Muscle of back (tissue), 11 donors: ENCODE measurements around the gene HYDIN. TPM values are rescaled to one million over a fixed set of nuclear protein-coding genes. Genes with fewer than 3 reads are reported as not detected.
"Not testable (repeated sequence)": the region's sequence is repeated elsewhere in the genome, so short reads cannot be mapped to it uniquely, and the experiment has no call there.

Experiments used
- DNase-seq, 3 donors: peaks; one replicate each; pipeline versions ENCODE4 v3.0.0 to v3.0.0-alpha.2; 2013
- polyA plus RNA-seq, 10 donors: library from polyadenylated mRNA; unstranded; fragments of 120-200 nt; gene quantifications; one replicate each; pipeline ENCODE4 v1.2.1, GENCODE V29; 2013; ENCODE audit not compliant: insufficient read length in 10 of 10

The HYDIN gene
- polyA plus RNA-seq, 10 donors = 0.60 to 4.9 (median 1.6) TPM

DNA sequence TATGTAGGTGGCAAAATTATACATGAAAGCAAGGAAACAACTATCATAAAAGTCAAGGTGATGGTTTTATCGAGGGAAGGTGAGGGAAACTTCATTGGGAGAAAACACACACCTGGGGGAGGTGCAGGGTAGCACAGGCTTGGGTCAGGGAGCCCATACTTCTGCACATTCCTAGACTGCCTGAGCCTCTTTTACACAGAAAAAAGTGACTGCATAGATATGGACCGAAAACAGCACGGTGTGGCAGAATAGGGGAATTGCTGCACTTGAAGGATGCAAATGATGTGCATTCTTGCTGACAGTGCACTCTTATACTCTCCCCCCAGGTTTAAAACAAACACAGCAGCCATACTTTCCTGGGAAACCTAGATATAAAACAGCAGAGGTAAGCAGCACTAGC, 120.0 kb downstream of the HYDIN start:
- DNase-seq = not testable (repeated sequence)

DNA sequence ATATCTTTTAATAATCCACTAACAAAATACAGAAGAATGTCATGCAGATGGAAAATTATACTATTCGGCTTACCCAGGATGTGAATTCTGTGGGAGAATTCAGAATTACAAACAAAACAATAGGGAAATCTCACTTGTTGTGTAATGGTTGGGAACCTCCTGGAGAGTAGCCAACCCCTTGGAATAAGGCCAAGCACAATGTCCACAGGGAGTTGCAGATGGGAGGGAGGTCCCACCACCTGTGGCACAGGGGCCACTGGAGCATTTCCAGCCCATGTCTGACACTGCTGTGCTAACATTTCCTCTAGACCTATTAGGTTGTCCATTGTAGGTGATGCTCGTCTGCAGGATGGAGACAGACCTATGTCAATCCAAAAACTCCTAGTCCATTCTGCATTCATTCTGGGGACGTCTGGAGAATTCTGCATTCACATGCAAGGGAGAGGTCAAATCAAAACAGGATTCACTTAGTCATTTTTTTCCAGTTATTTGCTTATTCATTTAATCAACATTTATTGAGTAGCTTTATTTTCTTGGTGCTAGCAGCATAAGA, 120.8 kb downstream of the HYDIN start:
- not testable (repeated sequence) for DNase-seq

DNA sequence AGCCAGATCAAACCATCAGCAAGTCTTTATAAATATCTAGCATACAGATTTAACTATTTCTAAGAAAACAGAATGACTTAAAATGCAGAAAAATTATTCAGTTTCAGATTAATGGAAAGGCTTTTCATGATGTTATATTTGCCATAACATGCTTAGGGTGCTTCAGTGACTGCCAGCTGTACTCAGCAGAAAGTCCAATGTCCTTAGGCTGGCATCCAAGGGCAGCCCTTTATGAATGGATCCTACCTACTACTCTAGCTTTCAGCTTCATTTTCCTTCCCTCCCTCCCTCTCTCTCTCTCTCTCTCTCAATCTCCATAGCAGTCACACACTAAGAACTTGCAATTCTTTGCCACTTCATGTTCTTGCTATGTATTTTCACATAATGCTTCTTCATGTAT, 124.6 kb downstream of the HYDIN start:
- not testable (repeated sequence) for DNase-seq

DNA sequence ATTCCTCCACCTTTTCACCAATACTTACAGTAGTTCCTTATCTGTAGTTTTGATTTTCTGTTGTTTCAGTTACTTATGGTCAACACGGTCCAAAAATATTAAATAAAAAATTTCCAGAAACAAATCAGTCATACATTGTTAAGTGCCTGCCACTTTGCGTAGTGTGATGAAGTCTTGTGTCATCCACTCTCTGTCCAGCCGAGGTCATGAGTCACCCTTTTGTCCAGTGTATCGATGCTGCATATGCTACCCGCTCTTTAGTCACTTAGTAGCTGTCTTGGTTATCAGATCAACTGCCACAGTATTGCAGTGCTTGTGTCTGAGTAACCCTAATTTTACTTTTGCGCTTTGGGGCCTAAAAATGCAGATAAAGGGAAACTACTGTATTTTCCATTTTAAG, 146.9 kb downstream of the HYDIN start:
- DNase-seq = not testable (repeated sequence)

- not testable (repeated sequence) for DNase-seq
These were observed 149.7 kb downstream of the HYDIN start for GRCh38 chr16:71080777-71081176.

GRCh38 chr16:71080262-71080661, 150.3 kb downstream of the HYDIN start:
- not testable (repeated sequence) for DNase-seq

DNA sequence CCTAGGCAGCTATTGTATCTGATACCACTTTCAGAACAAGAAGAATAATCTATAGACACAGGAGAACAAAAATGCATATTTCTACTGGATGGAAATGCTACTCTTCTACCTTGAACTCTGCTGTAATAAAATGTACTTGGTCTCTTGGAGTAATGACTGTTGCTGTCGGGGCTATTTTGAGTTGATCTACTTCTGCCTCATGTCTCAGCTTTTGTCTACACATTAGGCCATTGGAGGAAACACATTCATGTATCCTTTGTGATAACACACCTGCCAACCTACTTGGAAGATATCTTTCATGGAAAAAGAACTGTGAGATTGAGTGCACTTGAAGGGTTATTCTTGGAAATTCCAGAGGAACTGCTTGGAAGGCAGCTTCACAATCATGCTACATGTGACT, 159.9 kb downstream of the HYDIN start:
- not testable (repeated sequence) for DNase-seq

GRCh38 chr16:71069842-71070241, 160.7 kb downstream of the HYDIN start:
- DNase-seq = not testable (repeated sequence)

- peak in 1 of 3 donors; percentile 30 for DNase-seq
These were observed 176.5 kb downstream of the HYDIN start for GRCh38 chr16:71053897-71054609.

DNA sequence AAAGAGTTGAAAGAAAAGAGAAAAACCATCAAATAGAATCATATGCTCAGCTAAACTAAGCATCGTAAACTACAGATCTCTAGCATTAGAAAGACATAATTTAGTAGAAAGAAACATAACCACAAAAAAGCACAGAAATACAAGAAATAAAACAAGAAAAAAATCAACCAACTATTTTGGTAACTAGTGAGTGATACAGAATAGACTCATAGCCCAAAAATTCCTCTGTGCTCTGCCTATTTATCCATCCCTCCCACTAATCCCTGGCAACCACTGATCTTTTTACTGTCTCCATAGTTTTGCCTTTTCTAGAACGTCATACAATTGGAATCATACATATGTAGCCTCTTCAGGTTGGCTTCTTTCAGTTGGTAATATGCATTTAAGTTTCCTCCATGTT, 180.2 kb downstream of the HYDIN start:
- not testable (repeated sequence) for DNase-seq

DNA sequence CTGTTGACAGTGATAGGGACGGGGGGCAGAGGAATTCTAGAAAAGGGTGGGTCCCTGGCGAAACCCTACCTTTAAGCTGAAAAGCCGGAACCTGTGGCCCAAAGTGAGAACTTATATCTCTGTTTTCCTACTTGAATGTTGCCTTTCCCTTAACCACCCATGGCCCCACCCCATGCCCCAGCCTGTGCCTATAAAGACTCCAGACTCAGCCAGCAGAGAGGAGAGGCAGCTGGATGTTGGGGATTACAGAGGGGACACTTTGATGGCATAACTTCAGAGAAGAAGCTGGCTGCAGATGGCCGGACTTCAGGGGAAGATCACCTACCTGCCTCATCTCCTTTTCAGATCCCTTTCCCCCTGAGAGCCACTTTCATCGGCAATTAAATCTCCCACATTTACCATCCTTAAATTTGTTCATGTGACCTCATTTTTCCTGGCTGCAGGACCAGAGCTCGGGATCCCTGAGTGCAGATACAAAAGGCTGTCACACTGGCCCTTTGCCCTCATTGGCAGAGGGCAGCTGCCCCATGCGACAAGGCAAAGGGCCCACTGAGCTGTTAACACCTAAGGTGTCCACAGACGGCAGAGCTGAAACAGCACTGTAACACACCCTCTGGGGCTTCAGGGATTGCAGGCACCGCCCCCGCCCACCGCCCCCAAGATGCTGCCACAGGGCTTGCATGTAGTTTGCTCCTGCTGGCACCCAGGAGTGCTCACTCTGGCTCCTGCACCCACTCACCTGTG, 191.0 kb downstream of the HYDIN start:
- DNase-seq = not testable (repeated sequence)

DNA sequence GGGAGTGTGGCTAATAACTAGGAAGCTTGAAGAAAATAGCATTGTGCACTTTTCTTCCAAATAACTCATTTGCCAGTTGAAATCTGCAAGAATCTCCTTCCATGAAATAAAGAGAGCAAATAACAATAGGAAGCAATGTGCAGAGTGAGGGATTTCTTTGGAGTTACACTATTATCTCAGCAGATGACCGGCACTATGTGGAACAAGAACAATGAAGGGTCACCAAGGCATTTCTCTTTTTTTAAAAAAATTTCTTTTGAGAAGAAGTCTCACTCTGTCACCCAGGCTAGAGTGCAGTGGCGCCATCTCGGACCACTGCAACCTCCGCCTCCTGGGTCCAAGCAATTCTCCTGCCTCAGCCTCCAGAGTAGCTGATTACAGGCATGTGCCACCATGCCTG, 192.1 kb downstream of the HYDIN start:
- not testable (repeated sequence) for DNase-seq

- peak in 1 of 3 donors; percentile 20 for DNase-seq
These were observed 192.5 kb downstream of the HYDIN start for GRCh38 chr16:71037987-71038386.

GRCh38 chr16:71028032-71028727, 202.3 kb downstream of the HYDIN start:
- DNase-seq = peak in 1 of 3 donors; percentile 25

GRCh38 chr16:71027511-71027910, 203.0 kb downstream of the HYDIN start:
- not testable (repeated sequence) for DNase-seq

GRCh38 chr16:71023851-71024439, 206.6 kb downstream of the HYDIN start:
- DNase-seq = not testable (repeated sequence)

GRCh38 chr16:71021961-71022537, 208.5 kb downstream of the HYDIN start:
- not testable (repeated sequence) for DNase-seq

DNA sequence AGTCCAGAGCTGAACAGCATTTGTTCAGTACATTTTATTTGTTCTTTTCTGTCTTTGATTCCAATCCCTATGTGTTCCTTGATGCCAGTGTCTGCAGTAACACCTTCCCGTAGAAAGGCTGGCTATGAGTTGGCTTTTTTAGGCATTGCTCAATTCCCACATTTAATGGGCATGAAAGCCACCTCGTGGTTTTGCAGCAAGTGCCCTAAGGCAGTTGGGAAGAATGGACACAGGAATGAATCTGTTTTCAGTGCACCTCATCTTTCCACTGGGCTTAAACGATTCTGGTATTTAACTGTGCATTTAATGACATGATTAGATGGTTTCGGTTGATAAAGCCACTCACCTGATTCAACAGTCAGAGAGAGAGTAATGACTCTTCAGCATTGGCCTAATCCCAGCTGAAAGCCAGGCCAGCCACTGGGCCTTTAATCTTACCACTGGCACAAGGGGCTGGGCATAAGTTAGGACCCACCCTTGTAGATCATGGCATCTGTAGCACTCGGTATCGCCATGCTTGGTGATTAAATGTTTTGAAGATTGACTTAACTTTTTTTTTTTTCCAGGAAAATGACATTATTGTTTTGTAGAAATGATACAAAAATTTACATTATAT, 211.3 kb downstream of the HYDIN start:
- not testable (repeated sequence) for DNase-seq

DNA sequence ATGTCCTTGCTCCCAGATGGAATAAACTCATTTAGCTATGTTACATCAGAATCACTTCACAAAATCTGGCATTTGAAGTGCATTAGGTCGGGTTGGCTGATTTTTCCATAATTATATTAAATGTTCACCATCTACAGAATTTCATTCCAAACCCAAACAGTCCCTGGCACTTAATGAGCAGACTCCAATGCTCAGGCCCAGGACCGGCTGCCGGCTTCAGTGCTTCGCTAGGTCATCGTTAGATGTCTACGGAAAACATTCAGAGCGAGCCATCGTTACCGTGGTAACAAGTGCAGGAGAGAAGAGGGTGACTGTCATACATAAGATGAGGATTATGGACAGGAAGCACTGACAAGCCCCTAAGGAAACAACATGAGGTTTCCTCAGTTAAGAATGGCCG, 215.1 kb downstream of the HYDIN start:
- DNase-seq = not testable (repeated sequence)

GRCh38 chr16:71009440-71010223, 220.9 kb downstream of the HYDIN start:
- not testable (repeated sequence) for DNase-seq
